Neural cell (in vitro differentiated cells): Measurements from ENCODE around the gene MYO6.

Experiments used
- CTCF ChIP-seq: fragments of 450-650 bp; IDR thresholded peaks from 2 replicates; pipeline ENCODE4 v1.5.1; 2014; ENCODE audit warnings: antibody characterized with exemption, mild to moderate bottlenecking, moderate library complexity; ENCODE audit not compliant: poor library complexity, severe bottlenecking
- EP300 ChIP-seq: fragments of 450-650 bp; conservative IDR thresholded peaks from 2 replicates; pipeline ENCODE4 v1.6.1; 2014; ENCODE audit warnings: antibody characterized with exemption, mild to moderate bottlenecking, moderate library complexity; ENCODE audit not compliant: poor library complexity, severe bottlenecking
- EZH2 ChIP-seq: fragments of 200-600, 300-800 bp; shearing (Covaris generic), sonication (generic); IDR thresholded peaks from 2 replicates; pipeline ENCODE4 v1.6.1; 2014; ENCODE audit warnings: antibody characterized with exemption, low read length, borderline replicate concordance, mild to moderate bottlenecking; ENCODE audit not compliant: insufficient read depth, poor library complexity, severe bottlenecking
- POLR2AphosphoS5 ChIP-seq: IDR thresholded peaks from 2 replicates; pipeline ENCODE4 v1.6.1; 2012
- RAD21 ChIP-seq: fragments of 450-650 bp; conservative IDR thresholded peaks from 2 replicates; pipeline ENCODE4 v1.6.1; 2014; ENCODE audit warnings: antibody characterized with exemption, mild to moderate bottlenecking, moderate library complexity
- REST ChIP-seq: IDR thresholded peaks from 2 replicates; pipeline ENCODE4 v1.6.1; 2012; ENCODE audit warnings: borderline replicate concordance
- SMC3 ChIP-seq: fragments of 450-650 bp; conservative IDR thresholded peaks from 2 replicates; pipeline ENCODE4 v1.6.1; 2014; ENCODE audit warnings: antibody characterized with exemption, mild to moderate bottlenecking, moderate library complexity; ENCODE audit not compliant: poor library complexity
- TAF1 ChIP-seq: IDR thresholded peaks from 2 replicates; pipeline ENCODE4 v1.6.1; 2012; ENCODE audit warnings: low read depth

GRCh38 chr6:75848274-75848673 lies 99.2 kb downstream of the MYO6 start:
- TF ChIP-seq CTCF (no peak), EZH2 (no peak), SMC3 (no peak), RAD21 (no peak), POLR2AphosphoS5 (no peak), TAF1 (no peak), EP300 (no peak), REST (no peak)
